H1 (cell line): Measurements from ENCODE around the gene NELL2. TPM values are rescaled to one million over a fixed set of nuclear protein-coding genes. Genes with fewer than 3 reads are reported as not detected.

ENCODE experiments used
- TCF12 ChIP-seq: IDR thresholded peaks from 2 replicates; pipeline ENCODE4 v1.6.1; 2011; ENCODE audit warnings: low read depth, mild to moderate bottlenecking, low read length
- ZNF274 ChIP-seq: IDR thresholded peaks from 2 replicates; pipeline ENCODE4 v1.7.0; 2012; ENCODE audit warnings: low read length, borderline replicate concordance; ENCODE audit errors: extremely low read depth
- polyA plus RNA-seq, 7 experiments: library from polyadenylated mRNA; depleted of rRNA in 3 of 7; stranded (reverse) in 5 of 7; unstranded in 2 of 7; fragments of >200 nt in 5 of 7; fragments of 200-250 nt in 2 of 7; gene quantifications; 1 replicate in 5 of 7; 2 replicates in 1 of 7; 4 replicates in 1 of 7; pipeline versions ENCODE4 v1.2.1 to v1.2.3, GENCODE V29; 2011 to 2013; ENCODE audit warnings: missing spikeins in 2 of 7, mixed read lengths in 2 of 7
- total RNA-seq: library from RNA; stranded (reverse); fragmentation: NEBNext Ultra II Directional; extraction: Animal tissue kit (Norgen Biotek cat#: 25700); gene quantifications from 2 replicates; pipeline ENCODE4 v1.2.1, GENCODE V29; 2021
- TF ChIP-seq, protein P1 (sequence below): IDR thresholded peaks from 2 replicates; pipeline ENCODE4 v1.6.1; 2011; ENCODE audit warnings: low read depth, mild to moderate bottlenecking, low read length; ENCODE audit not compliant: insufficient read depth

The NELL2 gene
- total and polyA plus RNA-seq, 2 of the 8 experiments (the other 6 are each of a cell fraction or from before 2014, with no cell fraction given) = 54.2 to 56.8 TPM

DNA sequence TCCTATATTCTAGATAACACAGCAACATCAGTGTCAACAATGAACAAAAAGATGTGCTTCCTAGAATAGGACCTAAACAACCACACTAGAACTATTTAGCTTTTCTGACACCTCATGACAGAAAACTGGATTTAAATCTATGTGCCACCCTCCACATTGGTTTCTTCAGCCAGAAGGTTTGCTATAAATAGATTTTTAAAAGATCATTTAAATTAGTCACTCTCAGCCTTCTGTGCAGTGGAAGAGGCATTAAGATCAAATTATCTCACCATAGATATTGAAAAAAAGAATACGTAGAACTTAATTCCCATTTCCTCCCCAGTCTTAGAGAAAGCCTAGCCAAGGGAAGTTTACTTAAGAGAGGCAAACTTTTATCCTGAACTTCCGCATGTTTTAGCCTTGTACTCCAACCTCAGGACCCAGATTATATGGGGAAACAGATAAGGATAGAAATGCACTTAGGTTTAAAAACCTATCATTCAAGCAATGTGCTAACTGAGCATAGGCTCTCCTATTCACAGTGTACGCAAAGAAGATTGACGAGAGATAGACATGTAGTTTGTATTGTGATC lies 59.6 kb downstream of the NELL2 start (continued):
- no peak for TF ChIP-seq ZNF274
- TF ChIP-seq, protein P1, sequence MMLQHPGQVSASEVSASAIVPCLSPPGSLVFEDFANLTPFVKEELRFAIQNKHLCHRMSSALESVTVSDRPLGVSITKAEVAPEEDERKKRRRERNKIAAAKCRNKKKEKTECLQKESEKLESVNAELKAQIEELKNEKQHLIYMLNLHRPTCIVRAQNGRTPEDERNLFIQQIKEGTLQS = no peak
- TF ChIP-seq TCF12 = no peak
